ENCODE measurements around the gene PTPRK.

DNA sequence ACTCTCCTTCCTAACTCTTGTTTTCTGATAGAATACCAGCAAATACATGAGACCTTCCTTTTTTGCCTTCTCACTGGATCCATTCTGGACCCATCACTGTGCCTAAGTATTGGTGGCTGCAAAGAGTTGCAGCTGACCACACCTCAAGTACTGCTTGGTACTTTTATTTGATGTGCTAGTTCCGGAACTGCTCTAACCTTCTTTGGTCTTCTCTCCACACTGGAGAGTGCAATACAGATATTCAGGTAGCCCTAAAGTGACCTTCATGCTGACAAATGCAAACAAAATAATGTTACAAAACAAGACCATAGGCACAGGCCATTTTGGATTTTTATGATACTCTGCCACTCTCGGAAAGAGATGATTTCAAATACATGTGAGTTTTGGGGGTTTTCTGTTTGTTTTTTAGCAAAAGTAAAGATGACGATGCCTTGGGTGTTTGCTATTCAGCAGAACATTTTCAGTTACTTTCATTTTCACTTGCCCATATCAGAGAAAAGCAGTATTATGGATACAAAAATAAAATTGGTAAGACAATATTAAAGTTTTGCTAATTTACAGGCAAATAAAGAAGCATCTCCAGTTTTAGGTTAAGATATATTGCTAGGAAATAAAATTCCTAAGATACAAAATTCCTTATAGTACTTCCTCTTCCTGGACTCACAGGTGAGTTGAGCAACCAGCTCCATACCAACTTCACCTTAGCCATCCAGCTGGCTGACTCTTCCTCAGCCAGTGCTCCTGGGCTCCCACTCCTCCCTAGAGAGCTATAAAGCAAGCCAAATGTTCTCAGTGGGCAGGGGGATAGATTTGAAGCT lies 42.0 kb downstream of the PTPRK start:
- no peak for TF ChIP-seq POLR2A (IDR thresholded peaks at IDR 0.05)
- TF ChIP-seq, protein P1, sequence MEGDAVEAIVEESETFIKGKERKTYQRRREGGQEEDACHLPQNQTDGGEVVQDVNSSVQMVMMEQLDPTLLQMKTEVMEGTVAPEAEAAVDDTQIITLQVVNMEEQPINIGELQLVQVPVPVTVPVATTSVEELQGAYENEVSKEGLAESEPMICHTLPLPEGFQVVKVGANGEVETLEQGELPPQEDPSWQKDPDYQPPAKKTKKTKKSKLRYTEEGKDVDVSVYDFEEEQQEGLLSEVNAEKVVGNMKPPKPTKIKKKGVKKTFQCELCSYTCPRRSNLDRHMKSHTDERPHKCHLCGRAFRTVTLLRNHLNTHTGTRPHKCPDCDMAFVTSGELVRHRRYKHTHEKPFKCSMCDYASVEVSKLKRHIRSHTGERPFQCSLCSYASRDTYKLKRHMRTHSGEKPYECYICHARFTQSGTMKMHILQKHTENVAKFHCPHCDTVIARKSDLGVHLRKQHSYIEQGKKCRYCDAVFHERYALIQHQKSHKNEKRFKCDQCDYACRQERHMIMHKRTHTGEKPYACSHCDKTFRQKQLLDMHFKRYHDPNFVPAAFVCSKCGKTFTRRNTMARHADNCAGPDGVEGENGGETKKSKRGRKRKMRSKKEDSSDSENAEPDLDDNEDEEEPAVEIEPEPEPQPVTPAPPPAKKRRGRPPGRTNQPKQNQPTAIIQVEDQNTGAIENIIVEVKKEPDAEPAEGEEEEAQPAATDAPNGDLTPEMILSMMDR (IDR thresholded peaks at IDR 0.05): no peak
